ENCODE data around the gene PIGU.

PIGU gene

GRCh38 chr20:34607066-34607465 lies 69.8 kb downstream of the PIGU start:
- H3K4me3 ChIP-seq (ENCODE audit: low read length in 2 of 2) = no peak overlapping the region
- H3K27ac ChIP-seq (ENCODE audit: low read depth in 2 of 2, low read length in 2 of 2) = no peak overlapping the region
- H3K4me1 ChIP-seq (ENCODE audit: control insufficient read depth in 2 of 2, insufficient read depth in 2 of 2, low read length in 2 of 2) = no peaks in the 10 kb centered on the region
- no peak overlapping the region for H3K9ac ChIP-seq (ENCODE audit: low read depth in 1 of 2, low read length in 2 of 2)
- no peaks in the 10 kb centered on the region for H3K9me3 ChIP-seq (ENCODE audit: control insufficient read depth in 2 of 2, low read length in 2 of 2)
- H3K36me3 ChIP-seq (ENCODE audit: control insufficient read depth in 2 of 2, insufficient read depth in 2 of 2, low read length in 2 of 2) = peaks cover 0 to under 1% of the 10 kb centered on the region in 2 donors
- no peaks in the 10 kb centered on the region for H3K27me3 ChIP-seq (ENCODE audit: control insufficient read depth in 2 of 2, insufficient read depth in 2 of 2, low read length in 2 of 2)

- no peaks in the 10 kb centered on the region for H3K36me3 ChIP-seq (ENCODE audit: control insufficient read depth in 2 of 2, insufficient read depth in 2 of 2, low read length in 2 of 2)
- no peaks in the 10 kb centered on the region for H3K4me1 ChIP-seq (ENCODE audit: control insufficient read depth in 2 of 2, insufficient read depth in 2 of 2, low read length in 2 of 2)
- H3K27ac ChIP-seq (ENCODE audit: low read depth in 2 of 2, low read length in 2 of 2) = peak overlapping the region; percentile 11 to 14
Measured at GRCh38 chr20:34604980-34605788, 71.7 kb downstream of the PIGU start.

GRCh38 chr20:34600892-34601653 lies 75.8 kb downstream of the PIGU start:
- Histone ChIP-seq H3K4me1 (ENCODE audit: control insufficient read depth in 2 of 2, insufficient read depth in 2 of 2, low read length in 2 of 2) (peaks cover 0 to 3% of the 10 kb centered on the region in 2 donors), H3K9ac (ENCODE audit: low read depth in 1 of 2, low read length in 2 of 2) (no peak overlapping the region), H3K4me3 (ENCODE audit: low read length in 2 of 2) (no peak overlapping the region), H3K27me3 (ENCODE audit: control insufficient read depth in 2 of 2, insufficient read depth in 2 of 2, low read length in 2 of 2) (no peaks in the 10 kb centered on the region), H3K27ac (ENCODE audit: low read depth in 2 of 2, low read length in 2 of 2) (no peak overlapping the region), H3K36me3 (ENCODE audit: control insufficient read depth in 2 of 2, insufficient read depth in 2 of 2, low read length in 2 of 2) (no peaks in the 10 kb centered on the region), H3K9me3 (ENCODE audit: control insufficient read depth in 2 of 2, low read length in 2 of 2) (no peaks in the 10 kb centered on the region)

More at GRCh38 chr20:34604980-34605788, 71.7 kb downstream of the PIGU start:
- Histone ChIP-seq H3K27me3 (ENCODE audit: control insufficient read depth in 2 of 2, insufficient read depth in 2 of 2, low read length in 2 of 2) (no peaks in the 10 kb centered on the region), H3K9ac (ENCODE audit: low read depth in 1 of 2, low read length in 2 of 2) (no peak overlapping the region), H3K9me3 (ENCODE audit: control insufficient read depth in 2 of 2, low read length in 2 of 2) (no peaks in the 10 kb centered on the region), H3K4me3 (ENCODE audit: low read length in 2 of 2) (no peak overlapping the region)

GRCh38 chr20:34595377-34596184 lies 81.3 kb downstream of the PIGU start:
- H3K9ac ChIP-seq (ENCODE audit: low read depth in 1 of 2, low read length in 2 of 2) = no peak overlapping the region
- no peaks in the 10 kb centered on the region for H3K9me3 ChIP-seq (ENCODE audit: control insufficient read depth in 2 of 2, low read length in 2 of 2)
- no peaks in the 10 kb centered on the region for H3K36me3 ChIP-seq (ENCODE audit: control insufficient read depth in 2 of 2, insufficient read depth in 2 of 2, low read length in 2 of 2)
- H3K27ac ChIP-seq (ENCODE audit: low read depth in 2 of 2, low read length in 2 of 2) = no peak overlapping the region
- no peak overlapping the region for H3K4me3 ChIP-seq (ENCODE audit: low read length in 2 of 2)
- H3K27me3 ChIP-seq (ENCODE audit: control insufficient read depth in 2 of 2, insufficient read depth in 2 of 2, low read length in 2 of 2) = no peaks in the 10 kb centered on the region
- H3K4me1 ChIP-seq (ENCODE audit: control insufficient read depth in 2 of 2, insufficient read depth in 2 of 2, low read length in 2 of 2) = peaks cover 0 to 3% of the 10 kb centered on the region in 2 donors

GRCh38 chr20:34586488-34587163 lies 90.3 kb downstream of the PIGU start:
- Histone ChIP-seq H3K9me3 (ENCODE audit: control insufficient read depth in 2 of 2, low read length in 2 of 2) (no peaks in the 10 kb centered on the region), H3K27me3 (ENCODE audit: control insufficient read depth in 2 of 2, insufficient read depth in 2 of 2, low read length in 2 of 2) (no peaks in the 10 kb centered on the region), H3K4me3 (ENCODE audit: low read length in 2 of 2) (no peak overlapping the region), H3K36me3 (ENCODE audit: control insufficient read depth in 2 of 2, insufficient read depth in 2 of 2, low read length in 2 of 2) (peaks cover 2 to 13% of the 10 kb centered on the region in 2 donors), H3K4me1 (ENCODE audit: control insufficient read depth in 2 of 2, insufficient read depth in 2 of 2, low read length in 2 of 2) (peaks cover 11 to 19% of the 10 kb centered on the region in 2 donors), H3K9ac (ENCODE audit: low read depth in 1 of 2, low read length in 2 of 2) (no peak overlapping the region), H3K27ac (ENCODE audit: low read depth in 2 of 2, low read length in 2 of 2) (no peak overlapping the region)

- no peaks in the 10 kb centered on the region for H3K27me3 ChIP-seq (ENCODE audit: control insufficient read depth in 2 of 2, insufficient read depth in 2 of 2, low read length in 2 of 2)
- H3K4me1 ChIP-seq (ENCODE audit: control insufficient read depth in 2 of 2, insufficient read depth in 2 of 2, low read length in 2 of 2) = peaks cover 20 to 32% of the 10 kb centered on the region in 2 donors
- H3K9me3 ChIP-seq (ENCODE audit: control insufficient read depth in 2 of 2, low read length in 2 of 2) = no peaks in the 10 kb centered on the region
- no peak overlapping the region for H3K4me3 ChIP-seq (ENCODE audit: low read length in 2 of 2)
- no peak overlapping the region for H3K9ac ChIP-seq (ENCODE audit: low read depth in 1 of 2, low read length in 2 of 2)
- peaks cover 2 to 19% of the 10 kb centered on the region in 2 donors for H3K36me3 ChIP-seq (ENCODE audit: control insufficient read depth in 2 of 2, insufficient read depth in 2 of 2, low read length in 2 of 2)
- no peak overlapping the region for H3K27ac ChIP-seq (ENCODE audit: low read depth in 2 of 2, low read length in 2 of 2)
Measured at GRCh38 chr20:34585019-34585418, 91.9 kb downstream of the PIGU start.

GRCh38 chr20:34583544-34583943 lies 93.3 kb downstream of the PIGU start:
- Histone ChIP-seq H3K9ac (ENCODE audit: low read depth in 1 of 2, low read length in 2 of 2) (no peak overlapping the region), H3K27me3 (ENCODE audit: control insufficient read depth in 2 of 2, insufficient read depth in 2 of 2, low read length in 2 of 2) (no peaks in the 10 kb centered on the region), H3K36me3 (ENCODE audit: control insufficient read depth in 2 of 2, insufficient read depth in 2 of 2, low read length in 2 of 2) (peaks cover 2 to 19% of the 10 kb centered on the region in 2 donors), H3K9me3 (ENCODE audit: control insufficient read depth in 2 of 2, low read length in 2 of 2) (no peaks in the 10 kb centered on the region), H3K4me1 (ENCODE audit: control insufficient read depth in 2 of 2, insufficient read depth in 2 of 2, low read length in 2 of 2) (peaks cover 27 to 45% of the 10 kb centered on the region in 2 donors), H3K27ac (ENCODE audit: low read depth in 2 of 2, low read length in 2 of 2) (peak overlapping the region in 1 of 2 donors; percentile 53), H3K4me3 (ENCODE audit: low read length in 2 of 2) (no peak overlapping the region)

- Histone ChIP-seq H3K27ac (ENCODE audit: low read depth in 2 of 2, low read length in 2 of 2) (peak overlapping the region in 1 of 2 donors; percentile 72), H3K9me3 (ENCODE audit: control insufficient read depth in 2 of 2, low read length in 2 of 2) (no peaks in the 10 kb centered on the region), H3K9ac (ENCODE audit: low read depth in 1 of 2, low read length in 2 of 2) (no peak overlapping the region), H3K4me1 (ENCODE audit: control insufficient read depth in 2 of 2, insufficient read depth in 2 of 2, low read length in 2 of 2) (peaks cover 27 to 48% of the 10 kb centered on the region in 2 donors), H3K4me3 (ENCODE audit: low read length in 2 of 2) (no peak overlapping the region), H3K36me3 (ENCODE audit: control insufficient read depth in 2 of 2, insufficient read depth in 2 of 2, low read length in 2 of 2) (peaks cover 2 to 19% of the 10 kb centered on the region in 2 donors), H3K27me3 (ENCODE audit: control insufficient read depth in 2 of 2, insufficient read depth in 2 of 2, low read length in 2 of 2) (no peaks in the 10 kb centered on the region)
Measured at GRCh38 chr20:34582911-34583310, 94.0 kb downstream of the PIGU start.

- H3K4me3 ChIP-seq (ENCODE audit: low read length in 2 of 2) = no peak overlapping the region
- H3K9me3 ChIP-seq (ENCODE audit: control insufficient read depth in 2 of 2, low read length in 2 of 2) = no peaks in the 10 kb centered on the region
- no peaks in the 10 kb centered on the region for H3K27me3 ChIP-seq (ENCODE audit: control insufficient read depth in 2 of 2, insufficient read depth in 2 of 2, low read length in 2 of 2)
- no peak overlapping the region for H3K9ac ChIP-seq (ENCODE audit: low read depth in 1 of 2, low read length in 2 of 2)
- H3K4me1 ChIP-seq (ENCODE audit: control insufficient read depth in 2 of 2, insufficient read depth in 2 of 2, low read length in 2 of 2) = peaks cover 27 to 48% of the 10 kb centered on the region in 2 donors
- H3K27ac ChIP-seq (ENCODE audit: low read depth in 2 of 2, low read length in 2 of 2) = peak overlapping the region; percentile 72 to 76
- peaks cover 2 to 17% of the 10 kb centered on the region in 2 donors for H3K36me3 ChIP-seq (ENCODE audit: control insufficient read depth in 2 of 2, insufficient read depth in 2 of 2, low read length in 2 of 2)
Measured at GRCh38 chr20:34582221-34582620, 94.7 kb downstream of the PIGU start.

Data from mucosa of rectum (tissue), 2 donors.